ENCODE measurements around the gene ERFE. TPM values are rescaled to one million over a fixed set of nuclear protein-coding genes. Genes with fewer than 3 reads are reported as not detected.

Gene ERFE
- total RNA-seq, 1 experiment from 2014 or later: 18.1 TPM

GRCh38 chr2:238158018-238158508, 707 bp upstream of the ERFE start:
- Mint-ChIP-seq H3K9me3 (ENCODE audit: unreplicated experiment) (no peaks in the 10 kb centered on the region), H3K4me3 (ENCODE audit: unreplicated experiment) (peak overlapping the region; percentile 6), H3K36me3 (ENCODE audit: insufficient read depth, unreplicated experiment) (no peaks in the 10 kb centered on the region), H3K27ac (ENCODE audit: low read depth, unreplicated experiment) (no peak overlapping the region), H3K27me3 (ENCODE audit: insufficient read depth, unreplicated experiment) (no peaks in the 10 kb centered on the region), H3K4me1 (ENCODE audit: insufficient read depth, unreplicated experiment) (peaks cover 5% of the 10 kb centered on the region)
- POLR2A ChIA-PET: no interaction called here
- BruUV-seq (replicated peaks): no TSS peak
- no peak for DNase-seq (ENCODE audit: unreplicated experiment)
- CTCF ChIA-PET: no interaction called here
- intact Hi-C loops (cut with micrococcal nuclease): loop anchor here (2.0 kb wide), 1 partner anchor 299 kb away; the partner anchor contains the start of gene RAMP1
- no peak for TF ChIP-seq CTCF (IDR thresholded peaks at IDR 0.05; ENCODE audit: unreplicated experiment)

GRCh38 chr2:238159071-238159539, 335 bp downstream of the ERFE start:
- Mint-ChIP-seq H3K27ac (ENCODE audit: low read depth, unreplicated experiment) (no peak overlapping the region), H3K4me1 (ENCODE audit: insufficient read depth, unreplicated experiment) (peaks cover 5% of the 10 kb centered on the region), H3K4me3 (ENCODE audit: unreplicated experiment) (peak overlapping the region; percentile 62), H3K9me3 (ENCODE audit: unreplicated experiment) (no peaks in the 10 kb centered on the region), H3K36me3 (ENCODE audit: insufficient read depth, unreplicated experiment) (no peaks in the 10 kb centered on the region), H3K27me3 (ENCODE audit: insufficient read depth, unreplicated experiment) (no peaks in the 10 kb centered on the region)
- POLR2A ChIA-PET: no interaction called here
- CTCF ChIA-PET: no interaction called here
- no peak for DNase-seq (ENCODE audit: unreplicated experiment)
- no TSS peak for BruUV-seq (replicated peaks)
- intact Hi-C loops (cut with micrococcal nuclease): loop anchor here (2.0 kb wide), 1 partner anchor 300 kb away; the partner anchor contains the start of gene RAMP1
- no peak for TF ChIP-seq CTCF (IDR thresholded peaks at IDR 0.05; ENCODE audit: unreplicated experiment)

DNA sequence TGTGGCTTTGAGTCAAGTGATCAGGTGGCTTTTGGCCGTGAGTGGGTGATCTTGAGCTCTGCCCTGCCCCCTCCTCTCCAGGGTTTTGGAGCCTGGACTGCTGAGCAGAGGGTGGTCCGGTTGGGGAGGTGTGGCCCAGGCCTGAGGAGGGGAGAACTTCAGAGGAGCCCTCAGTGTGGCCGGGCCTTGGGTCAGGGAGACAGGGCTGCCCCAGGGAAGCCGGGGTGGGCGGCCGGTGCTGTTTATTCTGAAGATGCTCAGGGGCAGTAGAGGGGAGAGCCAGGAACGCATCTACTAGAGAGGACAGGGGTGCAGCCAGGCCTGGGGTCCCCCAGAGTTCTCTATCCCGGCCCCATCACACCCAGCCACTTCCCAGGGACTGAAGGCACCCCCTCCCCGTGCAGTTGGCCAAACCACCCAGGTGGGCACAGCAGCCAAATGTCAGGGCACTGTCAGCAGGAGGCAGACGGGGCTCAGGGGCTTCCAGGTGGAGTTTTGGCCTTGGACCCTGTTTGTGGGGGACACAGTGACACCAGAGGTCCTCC, 963 bp downstream of the ERFE start:
- CTCF ChIA-PET: no interaction called here
- intact Hi-C loops (cut with micrococcal nuclease): loop anchor here (1.0 to 2.0 kb wide), 2 partner anchors 104 to 301 kb away; partner anchors contain the start of gene RAMP1
- H3K4me1 Mint-ChIP-seq (ENCODE audit: insufficient read depth, unreplicated experiment): peaks cover 5% of the 10 kb centered on the region
- no peaks in the 10 kb centered on the region for H3K27me3 Mint-ChIP-seq (ENCODE audit: insufficient read depth, unreplicated experiment)
- POLR2A ChIA-PET: interaction anchor here (1.0 kb wide), 1 partner anchor 161 kb away, joined by 3 read pairs; no protein-coding TSS in a partner anchor
- no peaks in the 10 kb centered on the region for H3K36me3 Mint-ChIP-seq (ENCODE audit: insufficient read depth, unreplicated experiment)
- TSS peak; percentile 78 for BruUV-seq (replicated peaks)
- no peak overlapping the region for H3K27ac Mint-ChIP-seq (ENCODE audit: low read depth, unreplicated experiment)
- H3K9me3 Mint-ChIP-seq (ENCODE audit: unreplicated experiment): no peaks in the 10 kb centered on the region
- no peak for TF ChIP-seq CTCF (IDR thresholded peaks at IDR 0.05; ENCODE audit: unreplicated experiment)
- no peak for DNase-seq (ENCODE audit: unreplicated experiment)
- peak overlapping the region; percentile 62 for H3K4me3 Mint-ChIP-seq (ENCODE audit: unreplicated experiment)

DNA sequence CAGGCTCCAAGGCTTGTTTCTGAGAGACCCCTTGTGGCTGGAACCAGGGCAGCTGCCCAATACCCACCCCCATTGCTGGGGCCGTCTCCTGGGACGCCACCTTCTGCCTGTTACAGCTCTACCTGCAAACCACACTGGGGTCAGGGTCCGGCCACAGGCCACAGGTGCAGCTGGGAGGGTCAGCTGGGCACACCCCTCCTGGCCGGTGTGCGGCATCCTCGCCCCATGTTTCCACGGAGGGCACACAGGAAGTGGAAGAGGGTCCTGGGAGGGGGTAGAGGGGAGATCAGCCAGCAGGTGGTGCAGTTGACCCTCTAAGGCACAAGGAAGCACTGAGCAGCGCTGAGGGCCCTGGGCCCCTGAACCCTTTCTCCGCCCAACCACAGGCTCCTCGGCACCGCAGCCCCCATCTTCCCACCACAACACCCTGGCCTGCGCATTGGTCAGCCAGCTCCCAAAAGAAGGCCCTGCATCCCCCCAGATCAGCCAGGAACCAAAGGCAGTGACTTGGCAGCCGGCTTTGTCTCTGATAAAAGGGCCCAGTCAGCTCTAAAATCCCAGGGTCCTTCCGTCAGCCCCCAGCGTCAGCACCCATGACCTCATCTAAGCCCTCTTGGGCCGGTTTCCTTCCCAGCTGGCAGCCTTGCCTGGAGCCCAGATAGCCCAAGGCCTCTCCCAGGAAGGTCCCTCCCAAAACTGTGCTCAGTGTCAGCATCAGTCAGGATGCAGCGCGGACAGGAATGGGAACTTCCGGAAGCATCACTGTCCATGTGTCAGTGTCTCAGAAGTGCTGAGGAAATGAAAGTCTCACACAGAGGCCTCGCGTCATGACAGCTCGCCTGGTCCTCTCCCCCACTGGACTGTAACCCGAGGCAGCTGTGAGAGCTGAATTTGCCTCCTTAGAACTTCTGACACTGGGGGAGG, 1.7 kb downstream of the ERFE start:
- CTCF ChIA-PET: interaction anchor here (0.7 to 1.0 kb wide), 3 partner anchors 9 to 88 kb away, joined by 3 to 4 read pairs (median 3); no protein-coding TSS in a partner anchor
- TF ChIP-seq CTCF (IDR thresholded peaks at IDR 0.05; ENCODE audit: unreplicated experiment): peak; percentile 17
- H3K36me3 Mint-ChIP-seq (ENCODE audit: insufficient read depth, unreplicated experiment): no peaks in the 10 kb centered on the region
- no peak overlapping the region for H3K4me3 Mint-ChIP-seq (ENCODE audit: unreplicated experiment)
- no peaks in the 10 kb centered on the region for H3K9me3 Mint-ChIP-seq (ENCODE audit: unreplicated experiment)
- intact Hi-C loops (cut with micrococcal nuclease): loop anchor here (1.0 kb wide), 1 partner anchor 103 kb away; no protein-coding TSS in a partner anchor
- peaks cover 5% of the 10 kb centered on the region for H3K4me1 Mint-ChIP-seq (ENCODE audit: insufficient read depth, unreplicated experiment)
- no peaks in the 10 kb centered on the region for H3K27me3 Mint-ChIP-seq (ENCODE audit: insufficient read depth, unreplicated experiment)
- POLR2A ChIA-PET: interaction anchor here (1.0 kb wide), 1 partner anchor 162 kb away, joined by 3 read pairs; no protein-coding TSS in a partner anchor
- no TSS peak for BruUV-seq (replicated peaks)
- no peak overlapping the region for H3K27ac Mint-ChIP-seq (ENCODE audit: low read depth, unreplicated experiment)
- DNase-seq (ENCODE audit: unreplicated experiment): no peak
